Liver (tissue), 3 donors: Measurements from ENCODE around the gene DNM1L.

Source experiments
- GABPA ChIP-seq, 2 donors: IDR thresholded peaks in 1 of 2; conservative IDR thresholded peaks in 1 of 2; 2 replicates each; pipeline ENCODE4 v1.6.1; 2016; ENCODE audit warnings: antibody characterized with exemption in 2 of 2, mild to moderate bottlenecking in 1 of 2, moderate library complexity in 1 of 2
- JUND ChIP-seq, 2 donors: IDR thresholded peaks; 2 replicates each; pipeline ENCODE4 v1.6.1; 2016; ENCODE audit warnings: antibody characterized with exemption in 2 of 2
- NR2F2 ChIP-seq: IDR thresholded peaks from 2 replicates; pipeline ENCODE4 v1.6.1; 2016; ENCODE audit warnings: antibody characterized with exemption
- RAD21 ChIP-seq, 2 donors: IDR thresholded peaks; 2 replicates each; pipeline ENCODE4 v1.6.1; 2016; ENCODE audit warnings: antibody characterized with exemption in 2 of 2, mild to moderate bottlenecking in 2 of 2
- RXRA ChIP-seq, 2 donors: IDR thresholded peaks; 2 replicates each; pipeline ENCODE4 v1.6.1; 2017 to 2018; ENCODE audit warnings: antibody characterized with exemption in 2 of 2, mild to moderate bottlenecking in 1 of 2
- TAF1 ChIP-seq: conservative IDR thresholded peaks from 2 replicates; pipeline ENCODE4 v1.6.1; 2016; ENCODE audit warnings: antibody characterized with exemption, mild to moderate bottlenecking
- TF ChIP-seq, protein P1 (sequence below): fragments of 150-350 bp; IDR thresholded peaks from 2 replicates; pipeline ENCODE4 v1.5.1; 2017; ENCODE audit warnings: improper control_type of control experiment, low read depth, low read length; ENCODE audit not compliant: missing input control
- TF ChIP-seq, protein P2 (sequence below): IDR thresholded peaks from 2 replicates; pipeline ENCODE4 v1.6.1; 2016; ENCODE audit warnings: antibody characterized with exemption
- TF ChIP-seq, protein P3 (sequence below): IDR thresholded peaks from 2 replicates; pipeline ENCODE4 v1.6.1; 2016; ENCODE audit warnings: antibody characterized with exemption
- TF ChIP-seq, protein P4 (sequence below): IDR thresholded peaks from 2 replicates; pipeline ENCODE4 v1.6.1; 2016; ENCODE audit warnings: antibody characterized with exemption
- donor health status: healthy.
- donor health status: healthy.

DNA sequence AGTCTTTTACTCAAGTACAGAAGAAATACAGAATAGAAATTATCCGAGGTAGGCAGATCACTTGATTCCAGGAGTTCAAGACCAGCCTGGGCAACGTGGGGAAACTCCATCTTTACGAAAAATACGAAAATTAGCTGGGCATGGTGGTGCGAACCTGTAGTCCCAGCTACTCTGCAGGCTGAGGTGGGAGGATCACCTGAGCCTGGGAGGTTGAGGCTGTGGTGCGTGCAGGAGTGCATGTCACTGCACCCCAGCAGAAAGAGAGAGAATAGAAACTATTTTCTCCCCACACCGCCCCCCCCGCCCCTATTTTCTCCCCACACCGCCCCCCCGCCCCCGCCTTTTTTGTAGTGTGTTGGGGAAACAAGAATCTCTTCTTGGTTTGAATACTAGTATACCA lies 2.2 kb downstream of the DNM1L start:
- TF ChIP-seq, protein P1, sequence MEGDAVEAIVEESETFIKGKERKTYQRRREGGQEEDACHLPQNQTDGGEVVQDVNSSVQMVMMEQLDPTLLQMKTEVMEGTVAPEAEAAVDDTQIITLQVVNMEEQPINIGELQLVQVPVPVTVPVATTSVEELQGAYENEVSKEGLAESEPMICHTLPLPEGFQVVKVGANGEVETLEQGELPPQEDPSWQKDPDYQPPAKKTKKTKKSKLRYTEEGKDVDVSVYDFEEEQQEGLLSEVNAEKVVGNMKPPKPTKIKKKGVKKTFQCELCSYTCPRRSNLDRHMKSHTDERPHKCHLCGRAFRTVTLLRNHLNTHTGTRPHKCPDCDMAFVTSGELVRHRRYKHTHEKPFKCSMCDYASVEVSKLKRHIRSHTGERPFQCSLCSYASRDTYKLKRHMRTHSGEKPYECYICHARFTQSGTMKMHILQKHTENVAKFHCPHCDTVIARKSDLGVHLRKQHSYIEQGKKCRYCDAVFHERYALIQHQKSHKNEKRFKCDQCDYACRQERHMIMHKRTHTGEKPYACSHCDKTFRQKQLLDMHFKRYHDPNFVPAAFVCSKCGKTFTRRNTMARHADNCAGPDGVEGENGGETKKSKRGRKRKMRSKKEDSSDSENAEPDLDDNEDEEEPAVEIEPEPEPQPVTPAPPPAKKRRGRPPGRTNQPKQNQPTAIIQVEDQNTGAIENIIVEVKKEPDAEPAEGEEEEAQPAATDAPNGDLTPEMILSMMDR, result no peak
- TF ChIP-seq RAD21 (IDR thresholded peaks at IDR 0.05) (no peak), NR2F2 (no peak), RXRA (IDR thresholded peaks at IDR 0.05) (no peak), TAF1 (no peak), GABPA (IDR thresholded peaks at IDR 0.05 in 1 of 2, conservative IDR thresholded peaks at IDR 0.05 in 1 of 2) (no peak), JUND (IDR thresholded peaks at IDR 0.05) (no peak)
- TF ChIP-seq, protein P2, sequence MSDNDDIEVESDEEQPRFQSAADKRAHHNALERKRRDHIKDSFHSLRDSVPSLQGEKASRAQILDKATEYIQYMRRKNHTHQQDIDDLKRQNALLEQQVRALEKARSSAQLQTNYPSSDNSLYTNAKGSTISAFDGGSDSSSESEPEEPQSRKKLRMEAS, result no peak
- TF ChIP-seq, protein P3, sequence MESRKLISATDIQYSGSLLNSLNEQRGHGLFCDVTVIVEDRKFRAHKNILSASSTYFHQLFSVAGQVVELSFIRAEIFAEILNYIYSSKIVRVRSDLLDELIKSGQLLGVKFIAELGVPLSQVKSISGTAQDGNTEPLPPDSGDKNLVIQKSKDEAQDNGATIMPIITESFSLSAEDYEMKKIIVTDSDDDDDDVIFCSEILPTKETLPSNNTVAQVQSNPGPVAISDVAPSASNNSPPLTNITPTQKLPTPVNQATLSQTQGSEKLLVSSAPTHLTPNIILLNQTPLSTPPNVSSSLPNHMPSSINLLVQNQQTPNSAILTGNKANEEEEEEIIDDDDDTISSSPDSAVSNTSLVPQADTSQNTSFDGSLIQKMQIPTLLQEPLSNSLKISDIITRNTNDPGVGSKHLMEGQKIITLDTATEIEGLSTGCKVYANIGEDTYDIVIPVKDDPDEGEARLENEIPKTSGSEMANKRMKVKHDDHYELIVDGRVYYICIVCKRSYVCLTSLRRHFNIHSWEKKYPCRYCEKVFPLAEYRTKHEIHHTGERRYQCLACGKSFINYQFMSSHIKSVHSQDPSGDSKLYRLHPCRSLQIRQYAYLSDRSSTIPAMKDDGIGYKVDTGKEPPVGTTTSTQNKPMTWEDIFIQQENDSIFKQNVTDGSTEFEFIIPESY, result no peak
- TF ChIP-seq, protein P4, sequence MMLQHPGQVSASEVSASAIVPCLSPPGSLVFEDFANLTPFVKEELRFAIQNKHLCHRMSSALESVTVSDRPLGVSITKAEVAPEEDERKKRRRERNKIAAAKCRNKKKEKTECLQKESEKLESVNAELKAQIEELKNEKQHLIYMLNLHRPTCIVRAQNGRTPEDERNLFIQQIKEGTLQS, result no peak
